ENCODE results near the gene HOXA7.

The HOXA7 gene

GRCh38 chr7:27193335-27194001, 37.0 kb upstream of the HOXA7 start:
- DNase-seq (ENCODE audit: low spot score): no peak

- DNase-seq (ENCODE audit: low spot score): no peak
Observed at GRCh38 chr7:27192546-27193334, 36.3 kb upstream of the HOXA7 start.

- no peak for DNase-seq (ENCODE audit: low spot score)
Observed at GRCh38 chr7:27191833-27192545, 35.5 kb upstream of the HOXA7 start.

- DNase-seq (ENCODE audit: low spot score): no peak
Observed at GRCh38 chr7:27191161-27191731, 34.8 kb upstream of the HOXA7 start.

DNA sequence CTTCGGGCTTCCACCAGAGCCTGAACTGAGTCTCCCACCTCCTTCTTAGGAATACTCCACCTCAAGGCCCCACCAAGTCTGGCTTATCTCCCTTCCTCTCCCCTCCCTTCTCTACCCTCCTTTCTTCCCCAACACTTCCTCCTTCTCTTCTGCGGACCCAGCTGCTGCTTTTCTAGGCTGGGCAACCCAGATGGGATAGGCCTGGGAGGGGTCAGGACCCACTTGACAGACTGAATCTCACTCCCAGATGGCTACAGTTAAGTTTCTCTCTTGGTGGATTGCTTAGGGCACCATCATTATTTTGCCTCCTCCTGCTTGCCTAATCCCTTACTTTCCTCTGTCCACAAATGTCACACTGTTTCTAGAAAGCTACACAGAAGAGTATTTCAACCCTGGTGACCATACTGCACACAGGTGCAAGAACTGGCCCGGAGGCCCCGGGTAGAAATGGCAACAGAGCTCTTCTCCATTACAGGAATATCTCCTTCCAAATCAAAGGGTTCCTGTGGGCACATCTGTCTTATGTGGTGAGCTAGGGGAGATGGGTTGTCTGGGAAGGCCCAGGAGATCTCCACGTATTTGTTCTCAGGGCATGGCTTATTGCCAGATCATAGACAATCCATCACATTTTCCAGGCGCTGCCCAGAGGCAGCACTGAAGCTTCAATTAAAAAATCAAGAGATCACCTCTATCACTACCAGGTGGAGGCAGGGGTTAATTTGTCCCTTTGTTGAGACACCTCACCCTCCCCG, 33.7 kb upstream of the HOXA7 start:
- DNase-seq (ENCODE audit: low spot score): no peak

DNA sequence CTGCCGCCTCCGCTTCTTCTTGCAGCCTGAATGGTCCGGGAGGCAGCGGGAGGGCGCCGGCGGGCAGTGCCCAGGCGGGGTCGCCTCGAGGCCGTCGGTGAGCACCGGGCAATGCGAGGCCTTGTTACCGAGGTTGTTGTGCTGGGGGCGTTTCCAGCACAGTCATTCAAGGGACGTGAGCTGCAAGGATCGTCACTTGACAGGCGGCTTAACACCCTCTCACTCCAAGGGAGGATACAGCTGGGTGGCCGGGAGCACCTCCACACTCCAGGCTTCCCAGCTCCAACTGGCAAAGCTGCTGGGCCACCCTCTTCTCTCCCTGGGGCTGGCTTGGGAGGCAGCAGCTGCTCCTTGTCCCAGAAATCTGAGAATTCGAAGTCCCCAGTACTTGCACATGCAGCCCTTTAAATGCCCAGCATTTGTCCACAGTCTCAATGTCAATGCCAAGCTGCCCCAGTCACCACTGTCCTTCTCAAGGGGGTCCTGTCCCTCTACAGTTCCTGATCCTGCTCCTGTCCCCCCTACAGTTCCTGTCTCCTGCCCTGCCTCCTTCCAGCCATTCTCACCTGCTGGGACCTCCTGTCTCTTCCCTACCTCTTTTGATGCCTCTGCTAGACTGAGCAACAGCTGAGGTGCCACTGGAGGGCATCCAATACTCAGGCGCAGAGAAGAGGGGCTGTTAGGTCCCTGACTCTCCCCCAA, 33.0 kb upstream of the HOXA7 start:
- no peak for DNase-seq (ENCODE audit: low spot score)

- no peak for DNase-seq (ENCODE audit: low spot score)
Observed at GRCh38 chr7:27188386-27189294, 32.2 kb upstream of the HOXA7 start.

- DNase-seq (ENCODE audit: low spot score): no peak
Observed at GRCh38 chr7:27187475-27188385, 31.3 kb upstream of the HOXA7 start.

- no peak for DNase-seq (ENCODE audit: low spot score)
Observed at GRCh38 chr7:27186668-27187474, 30.4 kb upstream of the HOXA7 start.

- no peak for DNase-seq (ENCODE audit: low spot score)
Observed at GRCh38 chr7:27185854-27186667, 29.6 kb upstream of the HOXA7 start.

DNA sequence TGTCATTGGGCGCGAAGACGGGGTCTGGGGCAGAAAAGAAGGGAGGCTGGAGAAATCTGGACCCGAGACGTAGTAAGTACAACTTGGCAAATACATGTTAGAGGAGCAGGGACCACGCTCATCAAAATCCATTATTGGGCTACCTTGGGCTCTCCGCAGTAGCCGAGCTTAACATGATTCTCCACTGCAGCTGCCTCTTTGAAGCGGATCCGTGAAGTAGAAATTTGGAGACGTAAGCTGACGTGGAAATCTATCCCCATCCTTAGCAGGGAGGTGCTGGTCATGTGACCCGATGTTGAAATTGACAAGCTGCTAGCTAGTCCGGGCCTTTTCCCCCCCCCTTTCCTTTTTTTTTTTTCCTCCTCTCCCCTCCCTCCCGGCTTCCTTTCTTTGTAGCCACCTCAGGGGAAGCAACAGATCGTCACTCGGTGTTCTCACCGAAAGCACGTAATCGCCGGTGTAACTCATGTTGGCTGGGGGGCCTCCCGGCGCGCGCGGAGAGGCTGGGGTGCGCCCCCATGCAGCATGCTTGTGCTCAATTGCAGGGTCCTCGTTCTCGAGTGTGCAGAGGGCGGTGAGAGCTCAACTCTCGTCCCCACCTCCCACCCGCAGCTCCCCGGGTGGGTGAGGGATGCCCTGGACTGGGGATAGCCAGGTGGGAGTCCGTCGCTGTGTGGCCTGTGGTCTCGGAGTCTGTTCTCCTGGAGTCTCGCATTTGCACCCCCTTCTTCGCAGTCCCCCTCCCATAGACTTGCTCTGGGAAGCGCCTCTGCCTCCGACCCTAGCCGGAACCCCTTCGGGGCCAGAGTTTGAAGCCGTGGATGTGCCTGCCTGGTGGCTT, 28.8 kb upstream of the HOXA7 start, which contains the start of gene HOXA11:
Gene HOXA11 (minus strand): TSS at position 220 of the 841 bp plus-strand sequence. CDS start 88 bp downstream, at position 132.
- no peak for DNase-seq (ENCODE audit: low spot score)

DNA sequence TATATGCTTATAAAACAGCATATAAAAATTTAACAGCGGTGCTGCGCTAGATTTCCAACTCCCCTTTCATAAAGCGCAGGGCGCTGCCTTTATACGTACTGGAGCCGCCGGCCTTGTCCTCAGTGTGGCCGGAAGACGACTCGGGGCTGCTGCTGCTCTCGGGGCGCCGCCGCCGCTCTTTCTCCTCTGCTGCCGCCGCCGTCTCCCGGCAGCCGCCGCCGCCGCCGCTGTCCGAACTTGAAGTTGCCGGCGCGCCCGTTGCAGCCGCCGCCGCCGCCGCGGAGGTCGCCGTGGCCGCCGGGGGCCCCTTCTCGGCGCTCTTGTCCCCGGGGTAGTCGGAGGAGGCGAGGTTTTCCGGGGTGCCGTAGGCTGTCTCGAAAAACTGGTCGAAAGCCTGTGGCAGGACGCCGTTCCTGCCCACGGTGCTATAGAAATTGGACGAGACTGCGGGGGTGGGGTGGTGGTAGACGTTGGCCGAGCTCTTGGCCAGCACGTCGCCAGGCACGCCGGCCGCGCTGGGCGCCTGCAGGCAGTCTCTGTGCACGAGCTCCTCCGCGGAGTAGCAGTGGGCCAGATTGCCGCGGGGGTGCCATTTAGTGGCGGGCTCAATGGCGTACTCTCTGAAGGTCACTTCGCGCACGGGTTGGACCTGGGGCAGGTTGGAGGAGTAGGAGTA, 28.0 kb upstream of the HOXA7 start:
- DNase-seq (ENCODE audit: low spot score): no peak

DNA sequence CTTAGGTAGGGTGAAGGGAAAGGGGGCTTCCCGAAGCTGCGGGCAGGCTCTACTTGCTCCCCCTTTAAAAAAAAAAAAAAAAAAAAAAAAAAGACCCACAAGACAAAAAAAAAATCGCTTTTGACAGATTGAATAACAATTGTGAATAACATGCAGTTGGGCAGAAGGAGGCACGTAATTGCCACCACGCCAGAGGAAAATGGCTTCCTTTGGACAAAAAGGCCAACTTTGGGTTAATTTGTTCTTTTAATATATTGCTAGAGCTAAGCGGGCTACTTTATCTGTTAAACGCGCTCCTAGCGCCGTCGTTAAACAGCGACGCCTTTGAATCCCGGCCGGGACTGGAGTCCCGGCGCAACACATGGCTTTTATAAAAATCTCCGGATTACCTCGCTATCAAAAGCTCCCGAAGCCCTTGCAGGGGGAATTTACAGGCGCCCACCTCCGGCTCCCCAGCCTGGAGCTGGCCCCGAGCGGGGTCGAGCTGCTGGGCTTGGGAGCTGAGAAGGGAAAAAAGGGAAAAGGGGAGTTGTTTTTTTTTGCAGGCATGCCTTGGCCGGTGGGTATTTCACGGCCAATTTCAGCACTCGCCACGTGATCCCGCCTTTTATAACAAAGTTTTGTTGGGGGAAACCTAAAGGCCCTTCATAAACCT, 27.3 kb upstream of the HOXA7 start:
- DNase-seq (ENCODE audit: low spot score): no peak

GRCh38 chr7:27182861-27183681, 26.6 kb upstream of the HOXA7 start:
- no peak for DNase-seq (ENCODE audit: low spot score)
